WTC11 (cell line): ENCODE data around the gene POP5.

Experiments
- E2F1 ChIP-seq: sonication (generic); formaldehyde crosslinking; IDR thresholded peaks from 2 replicates; pipeline ENCODE4 v1.8.0; 2022; ENCODE audit warnings: mild to moderate bottlenecking, missing genetic modification reagents
- NR2C2 ChIP-seq: sonication (generic); formaldehyde crosslinking; IDR thresholded peaks from 2 replicates; pipeline ENCODE4 v1.8.0; 2022; ENCODE audit warnings: mild to moderate bottlenecking, missing genetic modification reagents
- SMAD3 ChIP-seq: sonication (generic); formaldehyde crosslinking; IDR thresholded peaks from 2 replicates; pipeline ENCODE4 v1.8.0; 2022; ENCODE audit warnings: missing genetic modification reagents, mild to moderate bottlenecking, borderline replicate concordance
- ZBTB43 ChIP-seq: sonication (generic); formaldehyde crosslinking; IDR thresholded peaks from 2 replicates; pipeline ENCODE4 v1.8.1; 2023; ENCODE audit warnings: mild to moderate bottlenecking, missing genetic modification reagents
- ZNF121 ChIP-seq: sonication (generic); formaldehyde crosslinking; IDR thresholded peaks from 2 replicates; pipeline ENCODE4 v1.8.0; 2023; ENCODE audit warnings: missing genetic modification reagents
- ZNF138 ChIP-seq: sonication (generic); formaldehyde crosslinking; conservative IDR thresholded peaks from 2 replicates; pipeline ENCODE4 v1.8.1; 2022; ENCODE audit warnings: mild to moderate bottlenecking, moderate library complexity, missing genetic modification reagents
- TF ChIP-seq, protein P1 (sequence below): sonication (generic); formaldehyde crosslinking; IDR thresholded peaks from 2 replicates; pipeline ENCODE4 v1.8.1; 2022; ENCODE audit warnings: low read depth, mild to moderate bottlenecking, moderate library complexity, missing genetic modification reagents, borderline replicate concordance

GRCh38 chr12:120574106-120574505 lies 7.1 kb downstream of the POP5 start:
- no peak for TF ChIP-seq SMAD3 (CRISPR knock-in tag)
- TF ChIP-seq, protein P1, sequence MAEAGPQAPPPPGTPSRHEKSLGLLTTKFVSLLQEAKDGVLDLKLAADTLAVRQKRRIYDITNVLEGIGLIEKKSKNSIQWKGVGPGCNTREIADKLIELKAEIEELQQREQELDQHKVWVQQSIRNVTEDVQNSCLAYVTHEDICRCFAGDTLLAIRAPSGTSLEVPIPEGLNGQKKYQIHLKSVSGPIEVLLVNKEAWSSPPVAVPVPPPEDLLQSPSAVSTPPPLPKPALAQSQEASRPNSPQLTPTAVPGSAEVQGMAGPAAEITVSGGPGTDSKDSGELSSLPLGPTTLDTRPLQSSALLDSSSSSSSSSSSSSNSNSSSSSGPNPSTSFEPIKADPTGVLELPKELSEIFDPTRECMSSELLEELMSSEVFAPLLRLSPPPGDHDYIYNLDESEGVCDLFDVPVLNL (CRISPR knock-in tag), result no peak
- TF ChIP-seq ZNF121 (CRISPR knock-in tag), result no peak
- TF ChIP-seq E2F1, result no peak
- TF ChIP-seq NR2C2, result no peak
- no peak for TF ChIP-seq ZNF138
- no peak for TF ChIP-seq ZBTB43
